Body of pancreas (tissue), 4 donors: ENCODE measurements around the gene RPS25.

Experiments
- POLR2A ChIP-seq, 3 donors: fragments of 450-650 bp; IDR thresholded peaks; one replicate each; pipeline ENCODE4 v1.6.1; 2016; ENCODE audit warnings: antibody characterized with exemption in 3 of 3, mild to moderate bottlenecking in 2 of 3
- TF ChIP-seq, protein P1 (sequence below), 7 experiments: fragments of 450-650 bp in 4 of 7; fragments of 200-600 bp in 3 of 7; sonication (generic) in 3 of 7; IDR thresholded peaks; one replicate each; pipeline ENCODE4 v1.5.1; 2016 to 2019; ENCODE audit warnings: antibody characterized with exemption in 7 of 7

GRCh38 chr11:119052163-119052814 lies 34.1 kb upstream of the RPS25 start:
- TF ChIP-seq POLR2A (IDR thresholded peaks at IDR 0.05): no peak
- TF ChIP-seq, protein P1, sequence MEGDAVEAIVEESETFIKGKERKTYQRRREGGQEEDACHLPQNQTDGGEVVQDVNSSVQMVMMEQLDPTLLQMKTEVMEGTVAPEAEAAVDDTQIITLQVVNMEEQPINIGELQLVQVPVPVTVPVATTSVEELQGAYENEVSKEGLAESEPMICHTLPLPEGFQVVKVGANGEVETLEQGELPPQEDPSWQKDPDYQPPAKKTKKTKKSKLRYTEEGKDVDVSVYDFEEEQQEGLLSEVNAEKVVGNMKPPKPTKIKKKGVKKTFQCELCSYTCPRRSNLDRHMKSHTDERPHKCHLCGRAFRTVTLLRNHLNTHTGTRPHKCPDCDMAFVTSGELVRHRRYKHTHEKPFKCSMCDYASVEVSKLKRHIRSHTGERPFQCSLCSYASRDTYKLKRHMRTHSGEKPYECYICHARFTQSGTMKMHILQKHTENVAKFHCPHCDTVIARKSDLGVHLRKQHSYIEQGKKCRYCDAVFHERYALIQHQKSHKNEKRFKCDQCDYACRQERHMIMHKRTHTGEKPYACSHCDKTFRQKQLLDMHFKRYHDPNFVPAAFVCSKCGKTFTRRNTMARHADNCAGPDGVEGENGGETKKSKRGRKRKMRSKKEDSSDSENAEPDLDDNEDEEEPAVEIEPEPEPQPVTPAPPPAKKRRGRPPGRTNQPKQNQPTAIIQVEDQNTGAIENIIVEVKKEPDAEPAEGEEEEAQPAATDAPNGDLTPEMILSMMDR (IDR thresholded peaks at IDR 0.05): no peak
